Measurements from ENCODE around the gene DPEP3.

Gene DPEP3

GRCh38 chr16:67967183-67967957 is 12.9 kb downstream of the DPEP3 start:
- no peak for DNase-seq (ENCODE audit: low read depth)

DNA sequence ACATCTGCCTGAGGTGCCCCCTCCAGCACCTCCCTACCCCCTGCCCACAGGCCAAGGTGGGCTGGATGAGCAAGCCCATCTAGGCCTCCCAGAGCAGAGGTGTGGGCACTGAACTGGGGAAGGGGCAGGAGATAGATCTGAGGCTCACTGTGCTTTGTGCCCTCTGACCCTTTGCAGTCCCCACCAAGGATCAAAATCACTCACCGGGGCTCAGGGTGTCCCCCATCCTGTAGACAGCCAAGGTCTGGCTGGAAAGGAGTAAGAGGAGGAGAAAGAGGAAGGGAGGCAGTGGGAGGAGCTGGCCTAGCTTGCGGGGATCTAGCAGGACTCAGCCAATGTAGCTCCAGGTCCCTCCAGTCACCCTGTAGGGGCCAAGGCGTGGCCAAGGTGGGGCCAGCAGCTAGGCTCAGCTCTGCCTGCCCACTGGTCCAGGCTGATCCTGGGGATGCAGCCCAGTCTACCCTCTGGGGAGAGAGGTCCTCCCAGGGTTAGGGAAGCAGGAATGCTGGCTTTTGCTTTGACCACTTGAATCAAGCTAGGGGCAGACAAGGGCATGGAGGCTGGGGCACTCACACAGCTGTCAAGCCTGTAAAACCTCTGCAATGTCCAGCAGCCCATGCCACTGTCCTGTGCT is 13.6 kb downstream of the DPEP3 start:
- peak; percentile 26 for DNase-seq (ENCODE audit: low read depth)

GRCh38 chr16:67965668-67966548 is 14.4 kb downstream of the DPEP3 start:
- DNase-seq (ENCODE audit: low read depth): no peak

GRCh38 chr16:67964477-67965131 is 15.7 kb downstream of the DPEP3 start:
- no peak for DNase-seq (ENCODE audit: low read depth)

DNA sequence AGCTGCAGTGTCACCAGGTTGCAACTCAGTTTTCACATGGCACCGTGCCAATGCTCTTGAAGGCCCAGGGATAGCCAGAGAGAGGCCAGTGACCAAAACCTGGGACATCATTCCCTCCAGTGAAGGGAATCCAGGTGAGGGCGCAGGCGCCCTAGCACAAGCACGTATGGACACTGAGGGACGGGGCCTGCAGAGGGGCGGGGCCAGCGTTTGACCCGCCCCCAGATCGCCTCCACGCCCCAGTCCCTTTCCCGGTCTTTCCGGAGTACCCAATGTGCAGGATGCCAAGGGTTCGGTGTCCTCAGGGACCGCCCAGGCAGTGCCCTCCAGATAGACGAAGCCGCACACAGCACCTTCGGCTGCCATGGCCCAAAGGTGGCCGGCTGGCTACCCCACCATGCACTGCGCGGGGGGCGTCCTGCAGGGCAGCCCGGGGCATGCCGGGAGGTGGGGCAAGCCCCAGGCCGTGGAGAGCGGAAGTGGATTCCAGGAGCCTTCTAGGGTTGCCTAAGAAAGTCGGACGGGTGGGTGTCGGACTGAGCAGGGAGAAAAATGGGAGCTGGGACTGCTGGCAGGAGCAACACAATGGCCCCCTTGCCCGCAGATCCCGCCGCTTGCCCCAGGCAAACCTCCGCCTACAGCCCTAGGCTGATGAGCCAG is 16.5 kb downstream of the DPEP3 start:
- DNase-seq (ENCODE audit: low read depth): peak; percentile 51

GRCh38 chr16:67963292-67963661 is 17.0 kb downstream of the DPEP3 start:
- DNase-seq (ENCODE audit: low read depth): no peak

DNA sequence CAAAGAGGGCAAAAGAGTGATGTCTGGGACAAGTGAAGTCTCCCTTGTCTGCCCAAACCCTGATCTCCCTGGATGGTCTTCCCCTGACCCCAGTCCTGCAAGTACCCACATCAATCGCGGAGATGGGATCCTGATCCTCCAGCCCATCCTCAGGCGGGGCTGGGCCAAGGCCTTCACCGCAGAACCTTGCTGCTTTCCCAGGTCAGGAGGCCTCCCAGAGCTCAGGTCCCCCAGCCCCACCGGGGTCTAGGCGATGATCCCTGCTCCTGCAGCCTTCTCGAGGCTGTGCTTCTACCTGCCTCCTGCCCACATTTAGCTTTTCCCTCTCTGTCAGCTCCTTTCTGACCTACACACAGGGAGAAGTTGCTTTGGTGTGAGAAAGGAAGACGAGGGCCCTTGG is 18.2 kb downstream of the DPEP3 start:
- DNase-seq (ENCODE audit: low read depth): no peak

GRCh38 chr16:67961551-67961957 is 18.7 kb downstream of the DPEP3 start:
- no peak for DNase-seq (ENCODE audit: low read depth)

DNA sequence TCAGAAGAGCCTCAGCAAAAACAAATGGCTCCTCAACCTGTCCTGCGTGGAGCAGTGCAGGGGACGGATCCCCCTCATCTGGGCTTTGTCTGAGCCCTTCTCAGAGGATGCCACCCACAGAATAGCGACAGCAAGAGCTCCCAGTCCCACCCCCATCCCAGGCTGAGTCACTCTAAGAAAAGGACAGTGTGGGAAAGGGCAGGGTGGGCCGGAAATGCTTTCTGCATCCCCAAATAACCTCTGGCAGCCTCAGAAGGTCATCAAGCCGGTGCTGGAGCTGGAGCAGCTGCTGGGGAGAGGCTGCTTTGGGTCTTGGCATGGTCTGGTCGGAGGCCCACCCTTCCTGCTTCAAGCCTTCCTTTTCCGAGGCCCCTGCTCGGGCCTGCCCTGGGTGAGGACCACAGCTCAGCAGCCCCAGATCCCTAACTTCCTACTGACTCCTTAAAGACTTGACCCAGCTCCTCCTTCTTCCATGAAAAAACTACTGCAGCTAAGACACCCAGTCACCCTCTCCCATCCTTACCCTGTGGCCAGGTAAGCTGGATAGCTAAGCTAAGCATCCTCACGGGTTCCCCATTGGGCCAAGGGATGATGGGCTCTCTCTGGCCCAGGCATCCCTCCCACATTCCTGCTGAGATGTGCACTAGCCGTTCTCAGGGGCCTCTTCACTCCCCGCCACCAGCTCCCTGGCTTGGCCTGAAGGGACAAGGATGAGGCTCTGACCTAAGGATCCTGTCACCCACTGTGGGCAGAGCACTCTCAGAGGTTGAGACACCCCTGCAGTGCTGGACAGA is 20.6 kb downstream of the DPEP3 start:
- no peak for DNase-seq (ENCODE audit: low read depth)

DNA sequence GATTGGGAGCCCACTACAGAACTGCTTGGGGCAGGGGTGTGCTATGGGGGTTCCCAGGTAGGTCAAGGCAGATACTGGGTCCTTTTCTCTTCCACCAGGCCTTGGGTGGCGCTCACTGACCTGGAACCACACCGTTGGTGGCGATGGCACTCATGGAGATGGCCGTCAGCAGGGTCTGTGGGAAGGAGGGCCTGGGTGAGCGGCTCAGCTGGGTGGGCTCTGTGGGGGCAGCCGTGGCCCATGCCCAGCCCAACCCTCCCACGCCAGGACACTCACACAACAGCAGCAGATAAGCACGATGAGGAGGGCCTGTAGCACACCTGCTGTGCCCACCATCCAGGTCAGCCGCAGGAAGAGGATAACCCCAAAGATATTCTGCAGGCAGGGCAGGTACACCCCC is 22.7 kb downstream of the DPEP3 start:
- no peak for DNase-seq (ENCODE audit: low read depth)

GRCh38 chr16:67954421-67955196 is 25.7 kb downstream of the DPEP3 start:
- no peak for DNase-seq (ENCODE audit: low read depth)

DNA sequence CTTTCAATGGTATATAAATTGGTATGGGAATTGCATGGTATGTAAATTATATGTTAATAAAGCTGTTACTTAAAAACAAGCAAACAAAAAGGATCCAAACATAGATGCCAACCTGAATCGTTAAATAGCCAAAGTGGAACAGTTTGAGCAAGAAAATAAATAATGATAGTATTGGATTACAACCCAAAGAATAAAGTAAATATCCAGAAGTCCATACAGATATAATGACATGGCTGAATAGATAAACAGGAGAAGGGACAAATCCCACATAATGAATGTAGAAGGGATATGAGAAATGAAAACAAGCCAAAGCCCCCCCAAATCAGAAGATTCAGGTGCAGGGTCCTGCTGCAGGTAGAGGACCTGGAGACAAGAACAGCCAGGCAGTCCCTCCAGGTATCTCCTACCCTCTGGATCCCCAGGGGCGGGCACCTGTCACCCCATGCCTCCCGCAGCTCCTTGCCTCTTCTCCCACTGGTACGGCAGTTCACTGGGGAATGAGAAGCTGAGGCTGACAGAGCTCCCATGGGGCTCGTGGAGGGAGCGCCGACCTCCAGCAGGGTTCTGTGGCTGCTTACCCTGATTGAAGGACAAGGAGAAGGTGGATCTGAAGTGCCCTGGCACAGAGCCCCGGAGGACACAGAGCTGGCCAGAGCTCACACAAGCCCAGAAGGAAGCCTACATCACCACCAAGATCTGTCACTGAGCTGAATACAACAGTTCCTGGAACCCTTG is 26.5 kb downstream of the DPEP3 start:
- DNase-seq (ENCODE audit: low read depth): no peak

GRCh38 chr16:67951485-67951884 is 28.8 kb downstream of the DPEP3 start:
- no peak for DNase-seq (ENCODE audit: low read depth)

- no peak for DNase-seq (ENCODE audit: low read depth)
Observed at GRCh38 chr16:67950335-67950843, 29.9 kb downstream of the DPEP3 start.

DNA sequence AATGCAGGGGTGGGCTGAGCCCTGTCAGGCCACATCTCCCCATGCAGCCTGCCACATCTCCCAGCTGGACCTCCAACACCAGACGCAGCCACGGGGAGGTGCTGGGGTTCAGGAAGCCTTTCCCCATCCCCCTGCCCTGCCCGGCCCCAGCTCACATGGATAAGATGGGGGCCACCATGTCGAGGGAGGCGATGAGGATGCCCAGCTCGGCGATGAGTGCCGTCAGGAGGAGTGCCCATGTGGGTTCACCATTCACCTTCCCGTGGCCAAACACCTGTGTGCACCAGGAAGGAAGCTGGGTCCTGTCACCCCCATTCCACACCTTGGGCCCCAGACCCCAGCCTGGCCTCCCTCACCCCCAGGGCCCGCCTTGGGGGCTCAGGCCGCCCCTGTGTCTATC is 30.7 kb downstream of the DPEP3 start:
- DNase-seq (ENCODE audit: low read depth): no peak

DNA sequence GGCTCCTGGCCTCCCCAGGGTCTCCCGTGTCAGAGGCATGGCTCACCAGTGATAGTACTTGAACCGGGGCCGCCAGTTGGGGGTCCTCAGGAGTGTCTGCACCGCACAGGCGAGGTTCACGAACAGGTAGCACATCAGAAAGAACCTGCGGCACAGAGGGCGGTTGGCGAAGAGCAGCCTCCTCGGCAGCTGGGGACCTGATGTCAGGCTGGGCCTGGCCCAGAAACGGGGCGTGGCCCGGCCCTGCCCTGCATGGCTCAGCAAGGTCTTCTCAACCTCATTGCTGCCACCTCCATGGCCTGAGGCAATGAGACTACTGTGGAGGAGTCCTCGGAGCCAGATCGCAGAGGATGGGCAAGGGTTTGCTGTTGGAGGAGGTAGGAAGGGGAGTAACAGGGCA is 32.3 kb downstream of the DPEP3 start:
- DNase-seq (ENCODE audit: low read depth): no peak

DNA sequence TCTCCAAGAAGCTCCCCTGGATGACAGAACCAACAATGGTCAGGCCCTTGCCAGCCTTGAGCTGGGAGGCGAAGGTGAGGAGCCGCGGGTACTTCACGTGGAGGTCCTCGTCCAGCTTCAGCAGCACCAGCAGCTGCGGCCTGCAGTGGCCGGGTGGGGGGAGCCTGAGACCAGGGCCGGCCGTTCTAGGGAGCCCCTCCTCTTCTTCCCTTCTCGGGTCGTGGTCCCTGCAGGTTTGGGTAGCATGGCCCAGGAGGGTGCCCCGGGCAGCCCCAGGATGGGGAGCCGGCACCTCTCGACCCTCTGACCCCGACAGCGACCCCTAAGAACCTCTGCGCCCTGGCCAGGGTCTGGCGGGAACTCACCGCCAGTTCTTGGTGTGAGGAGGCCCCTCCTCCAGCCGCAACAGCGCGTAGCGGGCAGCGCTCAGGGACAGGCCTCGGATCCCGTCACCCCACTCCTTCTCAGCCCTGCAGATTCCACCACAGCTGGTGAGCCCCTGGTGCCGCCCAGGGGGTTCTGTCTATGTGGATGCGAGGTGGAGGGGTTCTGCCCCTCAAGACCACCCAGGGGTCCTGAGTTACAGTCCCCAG is 33.2 kb downstream of the DPEP3 start:
- DNase-seq (ENCODE audit: low read depth): no peak

GRCh38 chr16:67946128-67946569 is 34.1 kb downstream of the DPEP3 start:
- DNase-seq (ENCODE audit: low read depth): no peak

Measured in amniotic epithelial cell (primary cell).